Brain microvascular endothelial cell (primary cell): ENCODE measurements around the gene SNTG2.

Experiments
- DNase-seq: peaks from one replicate; pipeline ENCODE4 v3.0.0-alpha.2; 2020
- H3K27ac ChIP-seq: fragments of 250-450 bp; sonication (Bioruptor Pico); 2 replicates; pipeline ENCODE4 v1.5.1; 2020; ENCODE audit warnings: mild to moderate bottlenecking, moderate library complexity
- H3K27me3 ChIP-seq: fragments of 250-450 bp; sonication (Bioruptor Pico); replicated peaks from 2 replicates; pipeline ENCODE4 v1.5.1; 2020; ENCODE audit warnings: mild to moderate bottlenecking
- H3K36me3 ChIP-seq: fragments of 250-450 bp; sonication (Bioruptor Pico); replicated peaks from 2 replicates; pipeline ENCODE4 v1.5.1; 2020; ENCODE audit warnings: mild to moderate bottlenecking
- H3K4me3 ChIP-seq: 2 replicates; pipeline ENCODE4 v1.5.1; 2011; ENCODE audit warnings: low read depth, mild to moderate bottlenecking, control low read depth, low read length, moderate library complexity
- in situ Hi-C: cut with HindIII; loops from 2 replicates; pipeline ENCODE4 v1.10.0; 2017; ENCODE audit warnings: low sequenced_read_pairs, low pct_ligation_motif_present
- TF ChIP-seq, protein P1 (sequence below): IDR thresholded peaks from 2 replicates; pipeline ENCODE4 v1.5.1; 2011; ENCODE audit warnings: low read depth, mild to moderate bottlenecking, moderate library complexity, low read length, control low read depth, inconsistent platforms; ENCODE audit errors: missing control alignments

SNTG2 gene

DNA sequence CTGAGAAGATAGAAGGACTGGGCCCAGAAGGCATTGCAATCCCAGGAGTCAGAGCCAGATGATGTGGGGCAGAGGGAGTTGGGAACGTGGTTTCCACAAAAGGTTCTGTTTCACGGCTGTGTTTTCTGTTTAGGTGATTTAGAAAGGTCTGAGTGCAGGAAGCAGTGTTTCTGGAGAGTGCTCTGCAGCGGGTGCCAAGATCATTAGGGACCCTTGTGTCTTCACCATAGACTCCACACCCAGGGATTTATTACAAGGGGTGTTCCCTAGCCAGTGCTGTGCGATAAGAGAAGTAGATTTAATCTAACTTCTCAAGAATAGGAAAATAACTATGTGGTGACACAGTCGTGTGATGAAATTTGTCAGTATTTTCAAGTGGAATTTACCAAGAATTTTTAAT is 241.5 kb downstream of the SNTG2 start:
- in situ Hi-C loops, result no loop called here
- Histone ChIP-seq H3K36me3 (no peaks in the 10 kb centered on the region), H3K27ac (no peak overlapping the region), H3K27me3 (no peaks in the 10 kb centered on the region), H3K4me3 (no peak overlapping the region)
- TF ChIP-seq, protein P1, sequence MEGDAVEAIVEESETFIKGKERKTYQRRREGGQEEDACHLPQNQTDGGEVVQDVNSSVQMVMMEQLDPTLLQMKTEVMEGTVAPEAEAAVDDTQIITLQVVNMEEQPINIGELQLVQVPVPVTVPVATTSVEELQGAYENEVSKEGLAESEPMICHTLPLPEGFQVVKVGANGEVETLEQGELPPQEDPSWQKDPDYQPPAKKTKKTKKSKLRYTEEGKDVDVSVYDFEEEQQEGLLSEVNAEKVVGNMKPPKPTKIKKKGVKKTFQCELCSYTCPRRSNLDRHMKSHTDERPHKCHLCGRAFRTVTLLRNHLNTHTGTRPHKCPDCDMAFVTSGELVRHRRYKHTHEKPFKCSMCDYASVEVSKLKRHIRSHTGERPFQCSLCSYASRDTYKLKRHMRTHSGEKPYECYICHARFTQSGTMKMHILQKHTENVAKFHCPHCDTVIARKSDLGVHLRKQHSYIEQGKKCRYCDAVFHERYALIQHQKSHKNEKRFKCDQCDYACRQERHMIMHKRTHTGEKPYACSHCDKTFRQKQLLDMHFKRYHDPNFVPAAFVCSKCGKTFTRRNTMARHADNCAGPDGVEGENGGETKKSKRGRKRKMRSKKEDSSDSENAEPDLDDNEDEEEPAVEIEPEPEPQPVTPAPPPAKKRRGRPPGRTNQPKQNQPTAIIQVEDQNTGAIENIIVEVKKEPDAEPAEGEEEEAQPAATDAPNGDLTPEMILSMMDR, result no peak
- DNase-seq, result no peak

DNA sequence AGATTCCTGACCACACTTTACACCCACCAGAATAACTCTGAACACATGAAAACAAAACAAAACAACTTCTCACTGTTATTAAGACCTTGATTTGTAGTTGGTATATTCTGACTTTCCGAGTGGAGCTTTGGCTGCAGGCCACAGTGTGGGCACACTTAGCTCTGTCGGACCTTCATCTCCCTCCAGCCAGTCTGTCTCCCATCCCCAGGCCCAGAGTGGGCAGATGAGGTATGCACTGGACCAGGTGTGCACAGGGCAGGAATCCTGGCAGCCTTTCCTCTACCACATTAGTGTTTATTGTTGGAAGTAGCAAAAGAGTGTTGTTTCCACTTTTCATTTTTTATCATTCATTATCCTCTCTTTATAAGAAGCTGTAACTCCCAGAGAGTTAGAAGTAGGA is 243.2 kb downstream of the SNTG2 start:
- DNase-seq, result no peak
- no peaks in the 10 kb centered on the region for H3K27me3 ChIP-seq
- no peak overlapping the region for H3K4me3 ChIP-seq
- in situ Hi-C loops, result no loop called here
- TF ChIP-seq, protein P1, result no peak
- no peak overlapping the region for H3K27ac ChIP-seq
- no peaks in the 10 kb centered on the region for H3K36me3 ChIP-seq

DNA sequence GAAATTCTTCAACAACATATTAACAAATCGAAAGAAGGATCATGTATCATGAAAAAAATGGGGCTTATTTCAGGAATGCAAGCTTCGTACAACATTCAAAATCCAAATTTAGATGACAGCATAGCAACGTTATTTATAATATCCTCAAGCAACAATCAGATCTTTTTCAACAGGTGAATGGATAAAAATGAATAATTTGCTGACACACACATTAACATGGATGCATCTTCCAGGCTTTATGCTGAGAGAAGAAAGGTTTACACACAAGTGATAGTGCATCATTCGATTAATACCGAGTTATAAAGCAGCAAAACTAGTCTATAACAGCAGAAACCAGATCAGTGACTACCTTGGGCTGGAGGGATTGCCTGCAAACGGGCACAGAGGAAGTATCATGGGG is 253.1 kb downstream of the SNTG2 start:
- DNase-seq, result no peak
- no peak overlapping the region for H3K4me3 ChIP-seq
- in situ Hi-C loops, result no loop called here
- no peaks in the 10 kb centered on the region for H3K36me3 ChIP-seq
- TF ChIP-seq, protein P1, result no peak
- H3K27ac ChIP-seq, result no peak overlapping the region
- no peaks in the 10 kb centered on the region for H3K27me3 ChIP-seq

DNA sequence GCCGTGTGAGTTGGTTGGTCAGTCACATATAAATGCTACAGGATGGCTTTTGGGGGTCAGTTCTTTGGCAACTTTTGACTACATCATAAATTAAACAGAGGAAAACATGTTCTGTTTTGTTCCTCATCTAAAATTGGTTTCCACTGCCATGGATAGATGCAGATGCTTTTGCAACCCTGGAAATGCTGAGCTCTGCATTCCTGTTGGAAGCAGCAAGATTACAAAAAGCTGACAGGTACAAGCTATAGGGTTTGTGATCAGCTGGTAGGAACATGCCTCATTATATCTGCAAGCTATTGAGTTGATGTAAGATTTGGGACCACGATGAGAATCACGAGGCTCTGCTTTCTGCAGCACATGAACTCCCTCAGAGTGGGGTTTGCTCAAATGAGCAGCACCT is 255.2 kb downstream of the SNTG2 start:
- H3K27ac ChIP-seq, result no peak overlapping the region
- TF ChIP-seq, protein P1, result no peak
- no peaks in the 10 kb centered on the region for H3K27me3 ChIP-seq
- in situ Hi-C loops, result no loop called here
- no peaks in the 10 kb centered on the region for H3K36me3 ChIP-seq
- DNase-seq, result no peak
- no peak overlapping the region for H3K4me3 ChIP-seq

DNA sequence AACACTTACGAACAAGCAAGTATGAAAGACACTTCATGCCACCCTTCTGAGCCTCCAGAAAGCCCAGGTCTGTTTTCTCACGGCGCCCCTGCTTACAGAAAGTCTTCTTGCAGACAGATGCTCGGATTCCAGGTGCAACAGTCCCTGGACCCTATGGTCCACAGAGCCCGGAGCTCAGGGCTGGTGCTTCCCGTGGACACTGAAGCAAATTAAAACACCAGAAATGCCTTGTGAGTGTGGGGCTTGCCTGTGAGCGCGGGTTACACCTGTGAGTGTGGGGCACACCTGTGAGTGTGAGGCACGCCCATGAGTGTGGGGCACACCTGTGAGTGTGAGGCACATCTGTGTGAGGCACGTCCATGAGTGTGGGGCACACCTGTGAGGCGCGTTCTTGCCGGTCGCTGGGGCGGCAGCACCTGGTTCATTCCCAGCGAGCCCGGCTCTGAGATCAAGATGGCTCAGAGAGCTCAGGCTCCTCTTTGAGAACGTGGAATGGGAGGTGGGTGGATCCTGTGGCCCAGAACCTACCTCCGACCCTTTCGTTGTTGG is 257.4 kb downstream of the SNTG2 start:
- no peak overlapping the region for H3K4me3 ChIP-seq
- TF ChIP-seq, protein P1, result no peak
- no peaks in the 10 kb centered on the region for H3K27me3 ChIP-seq
- in situ Hi-C loops, result no loop called here
- no peak overlapping the region for H3K27ac ChIP-seq
- no peak for DNase-seq
- H3K36me3 ChIP-seq, result no peaks in the 10 kb centered on the region

DNA sequence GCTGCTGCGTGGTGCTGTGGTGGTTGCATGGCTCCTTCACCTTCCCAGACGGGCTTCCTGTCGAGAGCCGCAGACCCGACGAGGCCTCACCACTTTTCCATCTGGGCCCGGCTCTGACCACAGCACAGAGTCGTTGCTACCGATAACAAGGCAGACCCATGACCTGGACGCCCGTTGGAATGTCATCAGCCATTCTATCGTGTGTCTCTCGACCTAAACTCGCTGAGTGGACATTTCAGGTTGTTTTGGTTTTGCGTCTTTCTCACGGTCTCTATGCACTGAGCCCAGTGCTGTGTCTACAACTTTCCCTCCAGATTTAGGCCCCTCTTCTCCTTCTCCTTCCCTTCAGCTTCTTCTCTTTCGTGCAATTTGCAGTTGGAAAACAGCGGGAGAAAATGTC is 257.9 kb downstream of the SNTG2 start:
- Histone ChIP-seq H3K4me3 (no peak overlapping the region), H3K36me3 (no peaks in the 10 kb centered on the region), H3K27me3 (no peaks in the 10 kb centered on the region), H3K27ac (no peak overlapping the region)
- TF ChIP-seq, protein P1, result no peak
- in situ Hi-C loops, result no loop called here
- no peak for DNase-seq
